ENCODE results near the gene SIN3A. TPM values are rescaled to one million over a fixed set of nuclear protein-coding genes. Genes with fewer than 3 reads are reported as not detected.
"Not testable (repeated sequence)": the region's sequence is repeated elsewhere in the genome, so short reads cannot be mapped to it uniquely, and the experiment has no call there.

Gene SIN3A
- total RNA-seq, 2 donors from 2014 or later, result 16.0 to 25.5 TPM

DNA sequence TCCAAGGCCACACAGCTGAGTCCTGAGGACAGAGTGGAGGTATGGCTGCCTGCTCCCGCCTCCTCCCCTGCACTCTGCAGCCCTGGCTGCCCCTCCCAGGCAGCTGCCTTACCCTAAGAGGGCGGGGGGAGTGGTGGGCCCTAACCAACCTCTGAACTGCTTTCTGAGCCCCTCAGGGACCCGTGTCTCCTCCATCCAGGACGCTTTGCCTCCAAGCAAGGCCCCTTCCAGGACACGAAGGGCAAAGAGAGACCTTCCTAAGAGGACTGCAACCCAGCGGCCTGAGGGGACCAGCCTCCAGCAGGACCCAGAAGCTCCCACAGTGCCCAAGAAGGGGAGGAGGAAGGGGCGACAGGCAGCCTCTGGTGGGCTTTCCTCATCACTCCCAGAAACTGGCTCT lies 97.0 kb downstream of the SIN3A start:
- DNase-seq (ENCODE audit: low spot score), result no peak
- Histone ChIP-seq H3K36me3 (peaks cover 30% of the 10 kb centered on the region), H3K4me1 (no peaks in the 10 kb centered on the region), H3K4me3 (no peak overlapping the region), H3K27ac (no peak overlapping the region), H3K9me3 (no peaks in the 10 kb centered on the region), H3K27me3 (no peaks in the 10 kb centered on the region)
- TF ChIP-seq, protein P1, sequence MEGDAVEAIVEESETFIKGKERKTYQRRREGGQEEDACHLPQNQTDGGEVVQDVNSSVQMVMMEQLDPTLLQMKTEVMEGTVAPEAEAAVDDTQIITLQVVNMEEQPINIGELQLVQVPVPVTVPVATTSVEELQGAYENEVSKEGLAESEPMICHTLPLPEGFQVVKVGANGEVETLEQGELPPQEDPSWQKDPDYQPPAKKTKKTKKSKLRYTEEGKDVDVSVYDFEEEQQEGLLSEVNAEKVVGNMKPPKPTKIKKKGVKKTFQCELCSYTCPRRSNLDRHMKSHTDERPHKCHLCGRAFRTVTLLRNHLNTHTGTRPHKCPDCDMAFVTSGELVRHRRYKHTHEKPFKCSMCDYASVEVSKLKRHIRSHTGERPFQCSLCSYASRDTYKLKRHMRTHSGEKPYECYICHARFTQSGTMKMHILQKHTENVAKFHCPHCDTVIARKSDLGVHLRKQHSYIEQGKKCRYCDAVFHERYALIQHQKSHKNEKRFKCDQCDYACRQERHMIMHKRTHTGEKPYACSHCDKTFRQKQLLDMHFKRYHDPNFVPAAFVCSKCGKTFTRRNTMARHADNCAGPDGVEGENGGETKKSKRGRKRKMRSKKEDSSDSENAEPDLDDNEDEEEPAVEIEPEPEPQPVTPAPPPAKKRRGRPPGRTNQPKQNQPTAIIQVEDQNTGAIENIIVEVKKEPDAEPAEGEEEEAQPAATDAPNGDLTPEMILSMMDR (IDR thresholded peaks at IDR 0.05), result no peak

DNA sequence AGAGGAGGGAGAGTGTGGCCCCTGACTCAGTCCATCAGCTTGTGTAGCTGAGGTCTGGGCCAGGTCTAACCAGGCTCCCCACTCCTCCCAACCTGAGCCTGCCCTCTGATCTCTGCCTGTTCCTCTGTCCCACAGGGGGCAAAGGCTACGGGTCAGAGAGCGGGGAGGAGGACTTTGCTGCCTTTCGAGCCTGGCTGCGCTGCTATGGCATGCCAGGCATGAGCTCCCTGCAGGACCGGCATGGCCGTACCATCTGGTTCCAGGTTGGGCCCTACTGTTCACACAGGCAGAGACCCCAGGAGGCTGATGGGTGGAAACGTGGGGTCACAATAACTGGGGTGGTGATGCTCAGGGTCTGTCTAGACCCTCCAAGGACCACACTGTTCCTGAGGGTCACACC lies 97.9 kb downstream of the SIN3A start:
- Histone ChIP-seq H3K27me3 (no peaks in the 10 kb centered on the region), H3K36me3 (peaks cover 21% of the 10 kb centered on the region), H3K9me3 (no peaks in the 10 kb centered on the region), H3K4me3 (no peak overlapping the region), H3K27ac (no peak overlapping the region), H3K4me1 (peaks cover 0 to 5% of the 10 kb centered on the region in 2 donors)
- TF ChIP-seq, protein P1 (IDR thresholded peaks at IDR 0.05), result no peak
- DNase-seq (ENCODE audit: low spot score), result no peak

- TF ChIP-seq, protein P1 (IDR thresholded peaks at IDR 0.05), result no peak
- no peak for DNase-seq (ENCODE audit: low spot score)
- no peaks in the 10 kb centered on the region for H3K9me3 ChIP-seq
- peaks cover 13% of the 10 kb centered on the region for H3K36me3 ChIP-seq
- no peak overlapping the region for H3K27ac ChIP-seq
- peaks cover 0 to 9% of the 10 kb centered on the region in 2 donors for H3K4me1 ChIP-seq
- no peaks in the 10 kb centered on the region for H3K27me3 ChIP-seq
- H3K4me3 ChIP-seq, result no peak overlapping the region
These were observed 99.1 kb downstream of the SIN3A start for GRCh38 chr15:75352186-75353080.

- Histone ChIP-seq H3K4me1 (peaks cover 0 to 16% of the 10 kb centered on the region in 2 donors), H3K9me3 (no peaks in the 10 kb centered on the region), H3K27me3 (no peaks in the 10 kb centered on the region), H3K27ac (no peak overlapping the region), H3K4me3 (no peak overlapping the region), H3K36me3 (peaks cover under 1% of the 10 kb centered on the region)
- TF ChIP-seq, protein P1 (IDR thresholded peaks at IDR 0.05), result no peak
- no peak for DNase-seq (ENCODE audit: low spot score)
These were observed 100.7 kb downstream of the SIN3A start for GRCh38 chr15:75350601-75351361.

DNA sequence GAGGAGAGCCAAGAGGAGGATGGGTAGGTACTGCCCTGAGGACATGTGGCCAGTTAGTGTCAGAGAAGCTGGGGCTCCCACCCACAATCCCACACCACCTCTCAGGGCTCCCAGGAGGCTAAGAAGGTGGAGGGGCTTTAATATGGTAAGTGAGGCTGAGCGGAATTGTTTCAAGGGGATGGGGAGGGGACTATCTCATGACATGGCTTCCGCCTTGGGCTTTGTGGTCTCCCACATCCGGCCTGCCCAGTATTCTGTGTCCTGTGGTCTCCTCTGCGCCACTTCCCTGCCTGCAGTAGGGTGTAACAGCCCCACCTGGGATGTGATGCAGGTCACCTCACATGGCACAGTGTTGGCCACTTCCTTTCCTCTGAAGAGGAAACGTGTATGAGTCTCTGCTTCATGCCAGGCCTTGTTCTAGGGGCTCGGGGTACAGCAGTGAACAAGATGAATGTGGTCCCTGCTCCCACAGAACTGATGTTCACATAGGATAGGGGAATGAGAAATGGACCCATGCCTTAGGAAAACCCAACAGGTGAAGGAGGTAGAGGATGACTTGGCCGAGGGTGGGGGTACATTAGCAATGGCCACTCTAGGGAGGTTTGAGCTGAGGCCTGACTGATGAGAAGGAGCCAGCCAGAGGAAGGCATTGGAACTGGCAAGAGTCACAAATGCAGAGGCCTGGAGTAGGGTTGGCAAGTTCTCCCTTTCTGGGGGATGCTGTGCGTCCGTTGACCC lies 101.5 kb downstream of the SIN3A start:
- TF ChIP-seq, protein P1 (IDR thresholded peaks at IDR 0.05), result no peak
- Histone ChIP-seq H3K4me3 (no peak overlapping the region), H3K4me1 (peaks cover 0 to 16% of the 10 kb centered on the region in 2 donors), H3K36me3 (no peaks in the 10 kb centered on the region), H3K9me3 (no peaks in the 10 kb centered on the region), H3K27ac (no peak overlapping the region), H3K27me3 (no peaks in the 10 kb centered on the region)
- DNase-seq (ENCODE audit: low spot score), result no peak

DNA sequence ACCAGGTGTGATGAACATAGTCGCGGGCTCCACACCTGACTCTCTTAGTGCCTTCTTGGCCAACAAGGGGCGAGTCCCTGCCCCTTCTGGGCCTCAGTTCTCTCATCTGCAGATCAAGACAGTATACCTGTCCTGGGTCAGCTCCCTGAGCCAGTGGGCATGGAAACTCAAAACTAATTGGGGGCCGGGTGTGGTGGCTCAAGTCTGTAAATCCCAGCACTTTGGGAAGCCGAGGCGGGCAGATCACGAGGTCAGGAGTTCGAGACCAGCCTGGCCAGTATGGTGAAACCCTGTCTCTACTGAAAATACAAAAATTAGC lies 102.2 kb downstream of the SIN3A start:
- DNase-seq (ENCODE audit: low spot score); H3K27ac ChIP-seq: not testable (repeated sequence)

More for the DNA sequence above, 102.2 kb downstream of the SIN3A start:
- H3K9me3 ChIP-seq, H3K36me3 ChIP-seq, H3K27me3 ChIP-seq, H3K4me3 ChIP-seq: not testable (repeated sequence)
- peaks cover 0 to 16% of the 10 kb centered on the region in 2 donors for H3K4me1 ChIP-seq

All from right atrium auricular region (tissue), 2 donors.